BJ (cell line): ENCODE data around the gene NOS1. TPM values are rescaled to one million over a fixed set of nuclear protein-coding genes. Genes with fewer than 3 reads are reported as not detected.
A peak's percentile ranks its signal among the peaks of the same experiment; 100 is the strongest.
"Not testable (repeated sequence)": the region's sequence is repeated elsewhere in the genome, so short reads cannot be mapped to it uniquely, and the experiment has no call there.

ENCODE experiments used
- CTCF ChIA-PET: fragments of 350-600 bp; formaldehyde crosslinking; extraction: SDS; loops from one replicate; lab custom pipeline; 2021; ENCODE audit warnings: antibody characterized with exemption, inconsistent platforms; lab: Yijun Ruan, JAX
- POLR2A ChIA-PET: fragments of 300-600 bp; sonication (Branson Sonifier 250); formaldehyde crosslinking; extraction: SDS; loops from one replicate; lab custom pipeline; 2021; ENCODE audit warnings: antibody characterized with exemption; lab: Charles Lee
- DNase-seq: peaks from one replicate; pipeline ENCODE4 v3.0.0-alpha.2; 2011; ENCODE audit warnings: low read depth
- H3K27me3 ChIP-seq: 2 replicates; pipeline ENCODE4 v1.6.0; 2011; ENCODE audit warnings: low read length; ENCODE audit not compliant: control insufficient read depth, insufficient read depth
- H3K36me3 ChIP-seq: 2 replicates; pipeline ENCODE4 v1.5.1; 2011; ENCODE audit warnings: low read length; ENCODE audit not compliant: control insufficient read depth, insufficient read depth
- H3K4me3 ChIP-seq: 2 replicates; pipeline ENCODE4 v1.5.1; 2011; ENCODE audit warnings: low read depth, mild to moderate bottlenecking, control low read depth, low read length
- polyA plus RNA-seq: library from polyadenylated mRNA; depleted of rRNA; stranded (reverse); fragments of >200 nt; gene quantifications from 2 replicates; pipeline ENCODE4 v1.2.3, GENCODE V29; 2011
- TF ChIP-seq, protein P1 (sequence below): IDR thresholded peaks from 2 replicates; pipeline ENCODE4 v1.5.1; 2011; ENCODE audit warnings: low read depth, mild to moderate bottlenecking, control low read depth, inconsistent platforms, low read length, moderate library complexity; ENCODE audit not compliant: insufficient read depth

Gene NOS1
- polyA plus RNA-seq, 1 experiment, result not detected

DNA sequence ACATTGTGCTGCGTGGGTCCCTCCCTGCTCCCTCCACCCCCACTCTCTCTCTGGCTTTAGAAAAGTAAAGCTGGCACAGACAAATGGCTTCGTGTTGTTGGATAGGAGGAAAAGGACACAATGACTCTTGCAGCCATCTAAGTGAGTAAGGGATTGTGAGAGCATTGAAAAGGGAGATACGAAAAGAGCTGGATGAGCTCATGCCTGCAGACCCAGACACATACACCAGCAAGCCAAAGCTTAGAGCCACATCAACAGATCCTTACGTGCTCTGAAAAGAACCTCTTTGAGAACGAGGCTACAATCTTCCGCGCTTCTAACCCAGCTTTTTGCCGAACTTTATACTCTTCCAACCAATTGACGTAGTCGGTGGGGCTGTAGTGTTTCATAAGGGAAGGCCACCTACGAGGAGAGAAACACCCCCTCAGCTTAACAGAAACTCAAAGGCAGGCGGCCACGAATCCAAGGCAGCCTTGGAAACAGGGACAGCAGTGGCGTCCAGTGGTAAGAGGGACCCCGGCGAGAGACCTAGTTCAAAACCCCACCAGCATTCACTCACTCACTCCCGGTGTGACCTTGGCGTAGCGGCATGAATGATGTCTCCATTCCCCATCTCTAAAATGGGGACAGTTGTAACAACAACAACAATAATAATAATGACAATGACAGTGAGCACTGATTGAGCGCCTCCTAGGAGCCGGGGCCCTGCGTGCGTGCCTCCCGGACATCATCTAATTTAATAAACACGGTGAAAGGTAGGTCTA, 172.3 kb downstream of the NOS1 start:
- ChIA-PET POLR2A (no interaction called here), CTCF (no interaction called here)
- Histone ChIP-seq H3K36me3 (peaks cover 1% of the 10 kb centered on the region; the same call in 1 of the 2 replicates), H3K4me3 (peak overlapping the region; percentile 97), H3K27me3 (no peaks in the 10 kb centered on the region)
- TF ChIP-seq, protein P1, sequence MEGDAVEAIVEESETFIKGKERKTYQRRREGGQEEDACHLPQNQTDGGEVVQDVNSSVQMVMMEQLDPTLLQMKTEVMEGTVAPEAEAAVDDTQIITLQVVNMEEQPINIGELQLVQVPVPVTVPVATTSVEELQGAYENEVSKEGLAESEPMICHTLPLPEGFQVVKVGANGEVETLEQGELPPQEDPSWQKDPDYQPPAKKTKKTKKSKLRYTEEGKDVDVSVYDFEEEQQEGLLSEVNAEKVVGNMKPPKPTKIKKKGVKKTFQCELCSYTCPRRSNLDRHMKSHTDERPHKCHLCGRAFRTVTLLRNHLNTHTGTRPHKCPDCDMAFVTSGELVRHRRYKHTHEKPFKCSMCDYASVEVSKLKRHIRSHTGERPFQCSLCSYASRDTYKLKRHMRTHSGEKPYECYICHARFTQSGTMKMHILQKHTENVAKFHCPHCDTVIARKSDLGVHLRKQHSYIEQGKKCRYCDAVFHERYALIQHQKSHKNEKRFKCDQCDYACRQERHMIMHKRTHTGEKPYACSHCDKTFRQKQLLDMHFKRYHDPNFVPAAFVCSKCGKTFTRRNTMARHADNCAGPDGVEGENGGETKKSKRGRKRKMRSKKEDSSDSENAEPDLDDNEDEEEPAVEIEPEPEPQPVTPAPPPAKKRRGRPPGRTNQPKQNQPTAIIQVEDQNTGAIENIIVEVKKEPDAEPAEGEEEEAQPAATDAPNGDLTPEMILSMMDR, result no peak
- no peak for DNase-seq

DNA sequence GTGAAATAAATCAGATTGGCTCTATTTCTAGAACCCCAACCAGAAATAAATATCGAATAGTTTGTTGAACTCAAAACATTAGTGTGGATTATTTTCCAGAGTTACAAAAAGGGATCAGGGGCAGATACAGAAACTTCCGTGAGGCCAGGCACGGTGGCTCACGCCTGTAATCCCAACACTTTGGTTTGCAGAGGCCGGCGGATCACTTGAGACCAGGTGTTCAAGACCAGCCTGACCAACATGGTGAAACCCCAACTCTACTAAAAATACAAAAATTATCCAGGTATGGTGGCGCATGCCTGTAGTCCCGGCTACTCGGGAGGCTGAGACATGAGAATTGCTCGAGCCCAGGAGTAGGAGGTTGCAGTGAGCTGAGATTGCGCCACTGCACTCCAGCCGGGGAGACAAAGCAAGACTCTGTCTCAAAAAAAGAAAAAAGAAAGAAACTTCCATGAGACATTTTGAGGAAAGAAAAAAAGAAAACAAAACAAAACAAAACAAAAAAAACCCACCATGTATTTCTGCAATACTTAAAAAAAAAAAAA, 173.2 kb downstream of the NOS1 start:
- POLR2A ChIA-PET, result no interaction called here
- CTCF ChIA-PET, result interaction anchor here (0.5 kb wide), 1 partner anchor 20 kb away, joined by 3 read pairs; no protein-coding TSS in a partner anchor
- no peaks in the 10 kb centered on the region for H3K27me3 ChIP-seq
- peaks cover 2% of the 10 kb centered on the region; the same call in 1 of the 2 replicates for H3K36me3 ChIP-seq
- TF ChIP-seq, protein P1, result no peak
- H3K4me3 ChIP-seq, result no peak overlapping the region
- DNase-seq, result no peak

DNA sequence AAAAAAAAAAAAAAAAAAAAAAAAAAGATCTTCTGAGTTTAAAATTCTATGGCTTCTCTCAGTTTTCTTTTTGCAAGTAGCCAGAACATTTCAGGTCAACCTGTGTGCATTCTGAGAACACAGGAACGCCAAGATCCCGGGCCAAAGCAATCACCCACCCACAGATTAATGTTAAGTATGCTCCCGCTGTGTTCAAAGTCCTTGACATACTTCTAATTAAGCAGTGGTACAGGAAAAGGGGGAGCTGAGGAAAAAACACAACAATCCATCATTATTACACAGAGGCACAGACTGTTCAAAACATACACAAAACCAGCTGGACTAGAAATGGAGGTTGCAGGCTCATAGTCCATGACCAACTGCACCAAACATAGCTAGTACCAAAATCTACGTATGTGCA, 174.0 kb downstream of the NOS1 start:
- H3K4me3 ChIP-seq, result no peak overlapping the region
- TF ChIP-seq, protein P1, result no peak
- peaks cover 3% of the 10 kb centered on the region; the same call in 1 of the 2 replicates for H3K36me3 ChIP-seq
- CTCF ChIA-PET, result interaction anchor here (0.5 kb wide), 1 partner anchor 19 kb away, joined by 3 read pairs; no protein-coding TSS in a partner anchor
- no peak for DNase-seq
- no peaks in the 10 kb centered on the region for H3K27me3 ChIP-seq
- POLR2A ChIA-PET, result no interaction called here

DNA sequence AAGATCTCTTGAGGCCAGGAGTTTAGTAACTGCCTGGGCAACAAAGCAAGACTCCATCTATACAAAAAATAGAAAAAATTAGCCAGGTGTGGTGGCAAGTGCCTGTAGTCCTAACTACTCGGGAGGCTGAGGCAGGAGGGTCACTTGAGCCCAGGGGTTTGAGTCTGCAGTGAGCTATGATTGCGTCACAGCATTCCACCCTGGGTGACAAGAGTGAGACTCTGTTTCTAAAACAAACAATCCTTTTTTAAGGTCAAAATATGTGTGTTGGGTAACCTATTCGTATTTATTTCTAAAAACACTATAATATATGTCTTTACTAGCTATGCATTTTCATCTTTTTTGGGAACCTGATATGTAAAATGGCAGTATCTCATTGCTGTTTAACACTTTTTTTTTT, 178.6 kb downstream of the NOS1 start:
- ChIA-PET CTCF (interaction anchor here (0.6 to 1.4 kb wide), 3 partner anchors 28 to 1688 kb away, joined by 3 to 4 read pairs (median 3); no protein-coding TSS in a partner anchor), POLR2A (no interaction called here)
- no peak for DNase-seq
- H3K36me3 ChIP-seq, result peaks cover 4% of the 10 kb centered on the region
- H3K27me3 ChIP-seq, result no peaks in the 10 kb centered on the region
- H3K4me3 ChIP-seq, result no peak overlapping the region
- TF ChIP-seq, protein P1, result no peak

DNA sequence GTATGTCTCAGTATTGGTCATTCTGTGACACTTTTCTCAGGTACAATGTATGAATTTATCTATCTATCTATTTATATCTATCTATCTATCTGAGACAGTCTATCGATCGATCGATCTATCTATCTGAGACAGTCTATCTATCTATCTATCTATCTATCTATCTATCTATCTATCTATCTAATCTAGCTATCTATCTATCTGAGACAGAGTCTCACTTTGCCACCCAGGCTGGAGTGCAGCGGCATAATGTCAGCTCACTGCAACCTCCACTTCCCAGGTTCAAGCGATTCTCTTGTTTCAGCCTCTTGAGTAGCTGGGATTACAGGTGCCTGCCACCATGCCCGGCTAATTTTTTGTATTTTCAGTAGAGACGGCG, 180.0 kb downstream of the NOS1 start:
- H3K36me3 ChIP-seq, POLR2A ChIA-PET, DNase-seq, H3K4me3 ChIP-seq, H3K27me3 ChIP-seq: not testable (repeated sequence)
- CTCF ChIA-PET, result interaction anchor here (1.6 kb wide), 1 partner anchor 18 kb away, joined by 3 read pairs; no protein-coding TSS in a partner anchor
